ENCODE data around the gene ZFPM1. TPM values are rescaled to one million over a fixed set of nuclear protein-coding genes. Genes with fewer than 3 reads are reported as not detected.

The ZFPM1 gene
- total and polyA plus RNA-seq, 4 donors = 0.57 to 9.0 (median 2.8) TPM

DNA sequence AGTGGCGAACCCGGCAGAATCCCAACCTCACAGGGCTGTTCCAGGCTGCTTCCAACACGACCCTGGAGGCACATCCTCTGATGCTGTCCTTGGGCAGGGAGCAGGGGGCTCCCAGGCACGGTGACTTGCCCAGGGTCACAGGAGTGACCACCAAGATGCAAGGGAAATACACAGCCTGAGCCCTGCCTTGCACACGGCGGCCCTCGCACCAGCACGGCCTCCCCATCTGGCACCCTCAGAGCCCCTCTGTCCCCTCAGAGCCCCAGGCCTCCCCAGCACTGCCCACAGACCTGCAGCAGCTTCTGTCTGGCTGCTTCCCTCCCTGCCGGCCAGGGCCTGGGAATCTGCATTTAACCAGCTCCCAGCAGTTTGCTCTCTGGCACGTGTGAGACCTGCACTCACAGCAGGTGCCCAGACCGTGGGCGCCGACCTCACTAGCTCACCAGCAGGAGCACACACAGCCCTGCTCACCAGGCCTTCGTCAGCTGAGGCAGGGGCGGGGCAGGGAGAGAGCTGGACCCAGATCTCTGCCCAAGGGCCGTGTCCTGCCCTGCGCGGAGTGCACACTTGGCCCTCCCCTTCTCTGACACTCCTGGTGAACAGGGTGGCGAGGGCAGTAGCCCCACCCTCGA lies 87.4 kb downstream of the ZFPM1 start:
- no peak for DNase-seq
- peaks cover 0 to 28% (median 12%) of the 10 kb centered on the region in 3 donors for H3K27me3 ChIP-seq (ENCODE audit: control insufficient read depth in 3 of 3, insufficient read depth in 3 of 3, low read length in 2 of 3)
- 62 to 70% methylated on average over 18 to 20 of the region's 20 CpGs for WGBS, 2 donors

GRCh38 chr16:88541831-88542616 lies 88.9 kb downstream of the ZFPM1 start:
- H3K4me3 ChIP-seq = no peak overlapping the region
- no peak for ATAC-seq (ENCODE audit: insufficient read depth, low FRiP score)
- no peak overlapping the region for H3K27ac ChIP-seq (ENCODE audit: low read depth in 1 of 2, low read length in 1 of 2)
- DNase-seq = no peak
- H3K4me1 ChIP-seq (ENCODE audit: control insufficient read depth in 5 of 5, insufficient read depth in 5 of 5, low read length in 5 of 5) = no peaks in the 10 kb centered on the region
- H3K9me3 ChIP-seq (ENCODE audit: control insufficient read depth in 4 of 4, insufficient read depth in 3 of 4, low read length in 3 of 4) = peaks cover 0 to 20% (median 0%) of the 10 kb centered on the region in 4 donors
- H3K27me3 ChIP-seq (ENCODE audit: control insufficient read depth in 3 of 3, insufficient read depth in 3 of 3, low read length in 2 of 3) = peaks cover 0 to 40% (median 12%) of the 10 kb centered on the region in 3 donors
- H3K9ac ChIP-seq (ENCODE audit: insufficient read depth in 1 of 2, low read length in 2 of 2) = no peak overlapping the region
- H3K36me3 ChIP-seq (ENCODE audit: control insufficient read depth in 4 of 4, insufficient read depth in 4 of 4, low read length in 4 of 4) = no peaks in the 10 kb centered on the region
- WGBS, 2 donors = 66 to 78% methylated on average over 15 of the region's 15 CpGs
- no peak for TF ChIP-seq CTCF (IDR thresholded peaks at IDR 0.05; ENCODE audit: control extremely low read depth, extremely low read depth)

More for the DNA sequence above, 87.4 kb downstream of the ZFPM1 start:
- no peak for ATAC-seq (ENCODE audit: insufficient read depth, low FRiP score)
- H3K9me3 ChIP-seq (ENCODE audit: control insufficient read depth in 4 of 4, insufficient read depth in 3 of 4, low read length in 3 of 4) = peaks cover 0 to 20% (median 0%) of the 10 kb centered on the region in 4 donors
- no peak overlapping the region for H3K27ac ChIP-seq (ENCODE audit: low read depth in 1 of 2, low read length in 1 of 2)
- H3K4me3 ChIP-seq = no peak overlapping the region
- no peaks in the 10 kb centered on the region for H3K36me3 ChIP-seq (ENCODE audit: control insufficient read depth in 4 of 4, insufficient read depth in 4 of 4, low read length in 4 of 4)
- peaks cover 0 to 2% (median 0%) of the 10 kb centered on the region in 5 donors for H3K4me1 ChIP-seq (ENCODE audit: control insufficient read depth in 5 of 5, insufficient read depth in 5 of 5, low read length in 5 of 5)
- no peak overlapping the region for H3K9ac ChIP-seq (ENCODE audit: insufficient read depth in 1 of 2, low read length in 2 of 2)
- no peak for TF ChIP-seq CTCF (IDR thresholded peaks at IDR 0.05; ENCODE audit: control extremely low read depth, extremely low read depth)

- ATAC-seq (ENCODE audit: insufficient read depth, low FRiP score) (no peak), DNase-seq (no peak)
- H3K36me3 ChIP-seq (ENCODE audit: control insufficient read depth in 4 of 4, insufficient read depth in 4 of 4, low read length in 4 of 4) = no peaks in the 10 kb centered on the region
- no peak overlapping the region for H3K4me3 ChIP-seq
- no peak overlapping the region for H3K27ac ChIP-seq (ENCODE audit: low read depth in 1 of 2, low read length in 1 of 2)
- H3K27me3 ChIP-seq (ENCODE audit: control insufficient read depth in 3 of 3, insufficient read depth in 3 of 3, low read length in 2 of 3) = peaks cover 0 to 43% (median 15%) of the 10 kb centered on the region in 3 donors
- H3K9ac ChIP-seq (ENCODE audit: insufficient read depth in 1 of 2, low read length in 2 of 2) = no peak overlapping the region
- WGBS, 2 donors = 79 to 90% methylated on average over 8 of the region's 8 CpGs
- no peaks in the 10 kb centered on the region for H3K4me1 ChIP-seq (ENCODE audit: control insufficient read depth in 5 of 5, insufficient read depth in 5 of 5, low read length in 5 of 5)
- no peak for TF ChIP-seq CTCF (IDR thresholded peaks at IDR 0.05; ENCODE audit: control extremely low read depth, extremely low read depth)
- peaks cover 0 to 20% (median 0%) of the 10 kb centered on the region in 4 donors for H3K9me3 ChIP-seq (ENCODE audit: control insufficient read depth in 4 of 4, insufficient read depth in 3 of 4, low read length in 3 of 4)
These were observed 90.2 kb downstream of the ZFPM1 start for GRCh38 chr16:88543230-88543813.

All from lung (tissue), 12 donors.